OCI-M2 (cell line): ENCODE data around the gene CIAO3.
"Not testable (repeated sequence)": the region's sequence is repeated elsewhere in the genome, so short reads cannot be mapped to it uniquely, and the experiment has no call there.

ENCODE experiments used
- DNase-seq: peaks from one replicate; lab custom pipeline; 2025; ENCODE audit not compliant: unreplicated experiment; lab: John Stamatoyannopoulos, UW

The CIAO3 gene

DNA sequence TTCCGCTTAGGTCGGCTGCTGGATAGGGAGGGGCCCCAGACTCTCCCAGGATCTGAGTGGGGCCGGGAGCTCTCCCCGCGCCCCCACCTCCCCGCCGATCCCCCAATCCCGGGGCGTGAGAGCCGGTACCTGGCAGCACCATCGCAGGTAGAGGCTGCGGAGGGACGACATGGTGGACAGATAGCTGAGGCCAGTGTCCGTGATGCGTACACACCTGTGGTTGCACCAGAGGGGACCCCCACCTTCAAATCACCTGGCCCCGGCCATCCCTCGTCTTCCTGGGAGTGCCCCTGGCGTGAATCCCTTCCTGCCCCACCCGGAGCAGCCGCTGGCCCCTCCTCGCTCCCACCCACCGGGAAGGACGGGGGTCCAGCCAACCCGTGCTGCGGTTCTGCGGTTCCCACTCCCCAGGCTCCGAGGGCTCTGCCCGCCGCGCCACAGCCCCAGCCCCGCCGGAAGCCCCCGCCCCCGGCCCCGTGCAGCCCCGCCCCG, 45.9 kb downstream of the CIAO3 start:
- DNase-seq, result no peak

GRCh38 chr16:694187-694862, 46.5 kb downstream of the CIAO3 start:
- DNase-seq, result no peak

- DNase-seq, result no peak
These were observed 47.0 kb downstream of the CIAO3 start for GRCh38 chr16:693766-694165.

- DNase-seq, result no peak
These were observed 47.4 kb downstream of the CIAO3 start for GRCh38 chr16:693364-693763.

DNA sequence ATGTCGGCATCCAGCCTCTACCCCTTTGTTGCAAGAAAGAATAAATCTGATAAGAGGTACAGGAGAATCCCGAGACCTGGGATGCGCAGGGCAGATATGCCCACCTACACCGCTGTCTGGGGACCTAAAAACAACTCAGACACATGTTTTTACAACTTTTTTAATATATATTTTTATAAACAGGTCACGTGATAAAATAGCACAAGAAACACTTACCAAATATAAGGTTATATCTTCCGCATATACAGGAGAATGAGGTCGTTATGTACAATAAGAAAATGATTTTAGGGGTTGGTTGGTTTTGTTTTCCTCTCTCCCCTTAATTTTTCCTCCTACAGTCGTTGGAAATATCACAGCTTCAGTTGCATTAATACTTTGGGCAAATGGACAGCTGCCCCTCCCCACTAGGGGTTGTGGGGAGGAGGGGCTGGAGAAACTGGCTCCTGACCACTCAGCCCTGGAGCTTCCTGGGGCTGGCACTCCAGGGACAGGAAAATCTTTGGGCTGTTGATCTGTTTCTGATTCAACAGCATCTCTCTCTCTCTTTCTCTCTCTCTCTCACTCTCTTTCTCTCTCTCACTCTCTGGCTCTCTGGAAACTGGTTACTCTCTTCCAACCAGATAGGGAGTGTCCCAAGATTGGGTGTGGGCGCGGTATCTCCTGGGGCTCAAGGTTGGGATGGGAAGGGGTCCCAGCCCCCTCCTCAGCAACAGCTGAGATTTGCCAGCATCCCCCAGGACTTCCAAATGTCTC, 48.3 kb downstream of the CIAO3 start:
- DNase-seq, result no peak

- not testable (repeated sequence) for DNase-seq
These were observed 49.6 kb downstream of the CIAO3 start for GRCh38 chr16:691242-691641.

DNA sequence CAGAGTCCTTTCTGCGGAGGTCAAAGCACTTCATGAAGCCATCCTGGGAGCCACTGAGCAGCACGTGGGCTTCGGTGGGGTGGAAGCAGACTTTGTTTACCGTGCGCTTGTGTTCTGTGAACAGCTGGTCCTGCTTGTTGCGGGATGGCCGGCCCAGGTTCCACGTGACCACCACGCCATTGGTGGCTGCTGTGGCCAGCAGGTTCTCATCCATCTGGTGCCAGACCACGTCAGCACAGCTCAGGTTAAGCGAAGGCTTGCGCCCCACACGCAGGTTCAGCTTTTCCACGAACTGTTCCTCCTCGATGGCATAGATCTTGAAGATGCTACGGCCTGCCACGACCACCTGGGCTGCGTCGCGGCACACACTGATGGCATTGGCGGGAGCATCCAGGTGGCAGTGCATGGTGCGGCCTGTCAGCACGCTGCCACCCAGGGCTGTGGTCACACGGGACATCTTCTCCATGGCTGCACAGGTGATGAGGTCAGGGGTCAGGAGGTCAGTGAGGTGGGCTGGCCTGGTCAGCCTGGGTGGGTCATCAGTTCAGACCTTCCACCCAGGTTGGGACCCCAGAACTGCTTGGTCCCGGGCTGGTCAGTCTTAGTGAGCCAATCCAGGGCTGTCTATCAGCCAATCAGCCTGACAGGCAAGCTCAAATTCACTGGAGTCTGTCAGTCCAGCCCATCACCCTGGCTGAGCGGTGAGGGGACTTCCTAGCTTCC, 51.5 kb downstream of the CIAO3 start:
- DNase-seq, result no peak

DNA sequence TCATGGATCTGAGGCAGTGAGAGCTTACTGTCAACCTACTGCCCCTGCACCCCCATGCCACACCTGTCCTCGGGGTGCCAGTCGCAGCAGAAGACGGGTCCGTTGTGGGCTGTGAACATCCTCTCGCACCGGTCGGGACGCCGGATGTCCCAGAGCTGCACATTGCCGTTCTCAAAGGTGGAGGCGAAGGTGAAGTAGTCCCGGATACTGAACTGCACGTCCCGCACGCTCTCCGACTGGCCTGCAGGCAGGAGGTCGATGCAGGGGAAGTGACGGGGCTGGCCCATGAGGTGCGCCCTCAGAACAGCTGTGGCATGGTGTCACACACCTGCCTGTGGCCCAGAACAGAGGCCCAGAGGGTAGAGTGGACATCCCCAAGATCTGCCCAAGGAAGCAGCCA, 53.3 kb downstream of the CIAO3 start:
- no peak for DNase-seq

- no peak for DNase-seq
These were observed 54.1 kb downstream of the CIAO3 start for GRCh38 chr16:686459-687260.

GRCh38 chr16:685967-686366, 54.8 kb downstream of the CIAO3 start:
- DNase-seq, result no peak

- no peak for DNase-seq
These were observed 55.7 kb downstream of the CIAO3 start for GRCh38 chr16:684961-685696.

DNA sequence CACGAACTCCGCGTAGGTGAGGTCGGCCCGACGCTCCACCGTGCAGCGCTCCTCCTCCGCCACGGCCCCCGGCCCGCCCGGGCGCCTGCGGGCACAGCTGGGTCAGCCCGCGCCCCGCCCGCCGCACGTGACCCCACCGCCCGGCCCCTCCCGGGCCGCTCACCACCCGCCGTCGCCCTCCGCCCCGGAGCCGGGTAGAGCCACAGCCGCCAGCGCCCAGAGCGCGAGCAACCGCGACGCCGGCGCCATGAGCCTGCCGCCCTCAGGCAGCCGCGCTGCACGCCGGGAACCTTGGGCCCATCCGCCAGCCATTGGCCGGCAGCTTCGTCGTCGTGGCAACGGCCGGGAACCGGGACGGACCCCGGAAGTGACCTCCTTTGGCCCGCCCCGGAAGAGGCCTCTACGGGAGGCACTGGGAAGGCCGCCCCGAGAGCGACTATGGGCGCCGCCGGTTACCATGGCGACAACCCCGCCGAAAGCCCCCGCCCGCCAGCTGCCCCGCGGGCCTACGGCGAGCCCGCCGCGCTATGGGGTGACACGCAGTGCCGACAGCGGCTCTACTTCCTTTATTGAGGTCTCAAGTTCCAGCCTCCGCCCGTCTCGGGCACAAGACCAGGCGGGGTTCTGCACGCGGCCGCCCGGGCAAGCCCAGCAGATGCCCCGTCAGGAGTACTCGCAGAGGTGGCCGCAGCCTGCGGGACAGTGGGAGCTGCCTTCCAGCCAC, 56.6 kb downstream of the CIAO3 start, which contains the start of gene JMJD8:
Gene JMJD8, minus strand, starts transcription at position 264 of the 724 bp plus-strand sequence. Its CDS starts 15 bp downstream, at position 249.
- no peak for DNase-seq

- no peak for DNase-seq
These were observed 57.3 kb downstream of the CIAO3 start for GRCh38 chr16:683396-684070.

- no peak for DNase-seq
These were observed 58.1 kb downstream of the CIAO3 start for GRCh38 chr16:682493-683395.

- no peak for DNase-seq
These were observed 58.9 kb downstream of the CIAO3 start for GRCh38 chr16:681746-682427.

GRCh38 chr16:680967-681745, 59.6 kb downstream of the CIAO3 start:
- no peak for DNase-seq

GRCh38 chr16:680625-680945, 60.2 kb downstream of the CIAO3 start:
- no peak for DNase-seq
